RWPE2 (cell line): Measurements from ENCODE around the gene PTRH2.
A peak's percentile ranks its signal among the peaks of the same experiment; 100 is the strongest.
"Not testable (repeated sequence)": the region's sequence is repeated elsewhere in the genome, so short reads cannot be mapped to it uniquely, and the experiment has no call there.

Experiments used
- ATAC-seq: fragments of 200-7000 bp; cut with Tn5 transposase; 3 replicates; pipeline ENCODE4 v1.9.1; 2021; ENCODE audit warnings: low read depth
- DNase-seq: peaks from one replicate; pipeline ENCODE4 v3.0.0-alpha.2; 2020; ENCODE audit warnings: low spot score
- H3K27ac ChIP-seq: fragments of 450-650 bp; 2 replicates; pipeline ENCODE4 v1.5.1; 2017; ENCODE audit warnings: mild to moderate bottlenecking; ENCODE audit not compliant: poor library complexity, severe bottlenecking
- H3K27me3 ChIP-seq: fragments of 250-450 bp; sonication (Bioruptor Pico); 2 replicates; pipeline ENCODE4 v1.5.1; 2021; ENCODE audit warnings: mild to moderate bottlenecking, moderate library complexity; ENCODE audit not compliant: insufficient read depth, poor library complexity, severe bottlenecking
- H3K36me3 ChIP-seq: fragments of 250-450 bp; sonication (Bioruptor Pico); 2 replicates; pipeline ENCODE4 v1.5.1; 2020; ENCODE audit warnings: low read depth, mild to moderate bottlenecking, moderate library complexity
- H3K4me1 ChIP-seq: fragments of 250-450 bp; sonication (Bioruptor Pico); 2 replicates; pipeline ENCODE4 v1.5.1; 2021; ENCODE audit warnings: mild to moderate bottlenecking, moderate library complexity; ENCODE audit not compliant: insufficient read depth, poor library complexity, severe bottlenecking
- H3K4me3 ChIP-seq: fragments of 250-450 bp; sonication (Bioruptor Pico); 2 replicates; pipeline ENCODE4 v1.5.1; 2021; ENCODE audit warnings: mild to moderate bottlenecking, moderate library complexity; ENCODE audit not compliant: severe bottlenecking
- H3K9me3 ChIP-seq: fragments of 250-450 bp; sonication (Bioruptor Pico); 2 replicates; pipeline ENCODE4 v1.5.1; 2021; ENCODE audit warnings: mild to moderate bottlenecking, moderate library complexity; ENCODE audit not compliant: severe bottlenecking
- CTCF ChIP-seq: fragments of 450-650 bp; IDR thresholded peaks from one replicate; pipeline ENCODE4 v1.5.1; 2017; ENCODE audit warnings: mild to moderate bottlenecking, moderate library complexity; ENCODE audit not compliant: poor library complexity, severe bottlenecking

PTRH2 gene

GRCh38 chr17:59671386-59671785 lies 35.8 kb downstream of the PTRH2 start:
- Histone ChIP-seq H3K27ac (peak overlapping the region; percentile 83), H3K36me3 (peaks cover 96% of the 10 kb centered on the region), H3K27me3 (no peaks in the 10 kb centered on the region), H3K4me1 (peaks cover 44% of the 10 kb centered on the region), H3K4me3 (no peak overlapping the region), H3K9me3 (no peaks in the 10 kb centered on the region)
- ATAC-seq (no peak), DNase-seq (no peak)
- TF ChIP-seq CTCF: no peak

GRCh38 chr17:59669944-59670343 lies 37.3 kb downstream of the PTRH2 start:
- Histone ChIP-seq H3K27me3 (no peaks in the 10 kb centered on the region), H3K9me3 (no peaks in the 10 kb centered on the region), H3K36me3 (peaks cover 96% of the 10 kb centered on the region), H3K4me3 (no peak overlapping the region), H3K27ac (peak overlapping the region; percentile 83), H3K4me1 (peaks cover 54% of the 10 kb centered on the region)
- ATAC-seq (no peak), DNase-seq (no peak)
- no peak for TF ChIP-seq CTCF

- peak overlapping the region; percentile 83 for H3K27ac ChIP-seq
- ATAC-seq (no peak), DNase-seq (no peak)
- H3K9me3 ChIP-seq: no peaks in the 10 kb centered on the region
- H3K4me1 ChIP-seq: peaks cover 54% of the 10 kb centered on the region
- peaks cover 96% of the 10 kb centered on the region for H3K36me3 ChIP-seq
- no peak for TF ChIP-seq CTCF
- H3K27me3 ChIP-seq: no peaks in the 10 kb centered on the region
- no peak overlapping the region for H3K4me3 ChIP-seq
Observed at GRCh38 chr17:59669411-59669810, 37.8 kb downstream of the PTRH2 start.

GRCh38 chr17:59668816-59669215 lies 38.4 kb downstream of the PTRH2 start:
- H3K27me3 ChIP-seq: no peaks in the 10 kb centered on the region
- H3K27ac ChIP-seq: peak overlapping the region; percentile 83
- peaks cover 95% of the 10 kb centered on the region for H3K36me3 ChIP-seq
- no peak for DNase-seq
- no peak for TF ChIP-seq CTCF
- ATAC-seq: peak; percentile 86
- H3K9me3 ChIP-seq: no peaks in the 10 kb centered on the region
- no peak overlapping the region for H3K4me3 ChIP-seq
- H3K4me1 ChIP-seq: peaks cover 54% of the 10 kb centered on the region

- H3K4me3 ChIP-seq: no peak overlapping the region
- DNase-seq (no peak), ATAC-seq (0 out of 3 replicates have a peak, but pooled peaks have one; percentile 28)
- no peaks in the 10 kb centered on the region for H3K27me3 ChIP-seq
- peaks cover 54% of the 10 kb centered on the region for H3K4me1 ChIP-seq
- peaks cover 95% of the 10 kb centered on the region for H3K36me3 ChIP-seq
- H3K27ac ChIP-seq: peak overlapping the region; percentile 83
- no peaks in the 10 kb centered on the region for H3K9me3 ChIP-seq
- TF ChIP-seq CTCF: no peak
Observed at GRCh38 chr17:59666235-59666634, 41.0 kb downstream of the PTRH2 start.

- not testable (repeated sequence) for H3K4me3 ChIP-seq, H3K4me1 ChIP-seq, H3K9me3 ChIP-seq, H3K27ac ChIP-seq, H3K27me3 ChIP-seq, DNase-seq
- peak; percentile 49; the same call in 2 of the 3 replicates for ATAC-seq
- peaks cover 95% of the 10 kb centered on the region for H3K36me3 ChIP-seq
Observed at GRCh38 chr17:59656624-59657023, 50.6 kb downstream of the PTRH2 start.
